Adrenal gland (tissue), 5 donors: ENCODE data around the gene SLC30A3.

Experiments used
- POLR2A ChIP-seq, 2 donors: fragments of 450-650 bp; IDR thresholded peaks; one replicate each; pipeline ENCODE4 v1.6.1; 2017; ENCODE audit warnings: antibody characterized with exemption in 2 of 2, mild to moderate bottlenecking in 2 of 2, moderate library complexity in 1 of 2
- TF ChIP-seq, protein P1 (sequence below), 6 experiments: fragments of 450-650 bp in 4 of 6; fragments of 200-600 bp in 2 of 6; sonication (generic) in 1 of 6; IDR thresholded peaks; 1 replicate in 5 of 6; 2 replicates in 1 of 6; pipeline versions ENCODE4 v1.5.1 to v1.8.0; 2016 to 2021; ENCODE audit warnings: antibody characterized with exemption in 6 of 6, mild to moderate bottlenecking in 2 of 6, moderate library complexity in 1 of 6
- donor health status: DM: no; HTN: no; CAD: no.

DNA sequence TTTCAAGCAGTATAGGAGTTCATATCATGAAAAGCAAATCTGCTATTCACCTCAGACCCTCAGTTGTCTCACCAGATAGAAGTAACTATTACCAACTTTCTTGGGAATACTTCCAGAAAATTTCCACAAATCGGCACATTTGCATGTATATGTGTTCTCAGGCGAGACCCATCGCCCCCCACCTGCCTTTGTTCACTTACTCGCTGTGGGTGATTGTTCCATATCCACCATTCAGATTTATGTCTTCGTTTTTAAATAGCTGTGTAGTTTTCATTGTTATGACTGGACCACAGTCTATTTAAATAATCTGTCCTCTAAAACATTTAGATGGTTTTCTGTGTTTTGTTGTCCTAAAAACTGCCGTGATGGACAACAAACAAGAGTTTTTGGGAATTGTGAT lies 22.6 kb upstream of the SLC30A3 start:
- TF ChIP-seq, protein P1, sequence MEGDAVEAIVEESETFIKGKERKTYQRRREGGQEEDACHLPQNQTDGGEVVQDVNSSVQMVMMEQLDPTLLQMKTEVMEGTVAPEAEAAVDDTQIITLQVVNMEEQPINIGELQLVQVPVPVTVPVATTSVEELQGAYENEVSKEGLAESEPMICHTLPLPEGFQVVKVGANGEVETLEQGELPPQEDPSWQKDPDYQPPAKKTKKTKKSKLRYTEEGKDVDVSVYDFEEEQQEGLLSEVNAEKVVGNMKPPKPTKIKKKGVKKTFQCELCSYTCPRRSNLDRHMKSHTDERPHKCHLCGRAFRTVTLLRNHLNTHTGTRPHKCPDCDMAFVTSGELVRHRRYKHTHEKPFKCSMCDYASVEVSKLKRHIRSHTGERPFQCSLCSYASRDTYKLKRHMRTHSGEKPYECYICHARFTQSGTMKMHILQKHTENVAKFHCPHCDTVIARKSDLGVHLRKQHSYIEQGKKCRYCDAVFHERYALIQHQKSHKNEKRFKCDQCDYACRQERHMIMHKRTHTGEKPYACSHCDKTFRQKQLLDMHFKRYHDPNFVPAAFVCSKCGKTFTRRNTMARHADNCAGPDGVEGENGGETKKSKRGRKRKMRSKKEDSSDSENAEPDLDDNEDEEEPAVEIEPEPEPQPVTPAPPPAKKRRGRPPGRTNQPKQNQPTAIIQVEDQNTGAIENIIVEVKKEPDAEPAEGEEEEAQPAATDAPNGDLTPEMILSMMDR (IDR thresholded peaks at IDR 0.05), result no peak
- no peak for TF ChIP-seq POLR2A (IDR thresholded peaks at IDR 0.05)
